H9 (cell line): ENCODE data around the gene SMARCD2. TPM values are rescaled to one million over a fixed set of nuclear protein-coding genes. Genes with fewer than 3 reads are reported as not detected.
A peak's percentile ranks its signal among the peaks of the same experiment; 100 is the strongest.

ENCODE experiments used
- DNase-seq: peaks from one replicate; pipeline ENCODE4 v3.0.0-alpha.2; 2017
- H2AFZ ChIP-seq: one replicate; pipeline ENCODE4 v1.6.1; 2013; ENCODE audit warnings: mild to moderate bottlenecking, low read length, control low read depth, moderate library complexity
- H2AK5ac ChIP-seq: 2 replicates; pipeline ENCODE4 v1.6.1; 2013; ENCODE audit warnings: low read length, control low read depth, mixed read lengths; ENCODE audit not compliant: insufficient read length
- H2BK120ac ChIP-seq: one replicate; pipeline ENCODE4 v1.6.1; 2013; ENCODE audit warnings: low read depth, mild to moderate bottlenecking, low read length, control low read depth, inconsistent platforms; ENCODE audit not compliant: poor library complexity, severe bottlenecking
- H2BK12ac ChIP-seq: 2 replicates; pipeline ENCODE4 v1.6.1; 2013; ENCODE audit warnings: low read length, control low read depth, mixed read lengths, low read depth; ENCODE audit not compliant: insufficient read length
- H2BK15ac ChIP-seq: 2 replicates; pipeline ENCODE4 v1.6.1; 2013; ENCODE audit warnings: low read depth, low read length, control low read depth
- H2BK20ac ChIP-seq: one replicate; pipeline ENCODE4 v1.6.1; 2013; ENCODE audit warnings: low read depth, mild to moderate bottlenecking, low read length, control low read depth, inconsistent platforms; ENCODE audit not compliant: poor library complexity, severe bottlenecking
- H2BK5ac ChIP-seq: 2 replicates; pipeline ENCODE4 v1.6.1; 2013; ENCODE audit warnings: low read length, control low read depth, mixed read lengths; ENCODE audit not compliant: insufficient read length
- H3K14ac ChIP-seq: 2 replicates; pipeline ENCODE4 v1.6.1; 2013; ENCODE audit warnings: low read length, control low read depth; ENCODE audit not compliant: insufficient read depth
- H3K18ac ChIP-seq: 2 replicates; pipeline ENCODE4 v1.6.1; 2013; ENCODE audit warnings: low read depth, mild to moderate bottlenecking, mixed read lengths, low read length, control low read depth; ENCODE audit not compliant: insufficient read length
- H3K23ac ChIP-seq: 2 replicates; pipeline ENCODE4 v1.6.1; 2013; ENCODE audit warnings: low read length, control low read depth, mixed read lengths, low read depth; ENCODE audit not compliant: insufficient read length
- H3K23me2 ChIP-seq: 2 replicates; pipeline ENCODE4 v1.6.1; 2013; ENCODE audit warnings: low read depth, mild to moderate bottlenecking, mixed read lengths, low read length, control low read depth; ENCODE audit not compliant: insufficient read length, poor library complexity, severe bottlenecking
- H3K27ac ChIP-seq: 2 replicates; pipeline ENCODE4 v1.5.1; 2013; ENCODE audit warnings: low read length, control low read depth, mixed read lengths, low read depth; ENCODE audit not compliant: insufficient read length
- H3K27me3 ChIP-seq: 2 replicates; pipeline ENCODE4 v1.6.1; 2013; ENCODE audit warnings: low read length, control low read depth, inconsistent platforms; ENCODE audit not compliant: insufficient read depth
- H3K4ac ChIP-seq: 2 replicates; pipeline ENCODE4 v1.6.1; 2013; ENCODE audit warnings: low read depth, mild to moderate bottlenecking, control low read depth, inconsistent platforms, low read length, moderate library complexity
- H3K4me1 ChIP-seq: 2 replicates; pipeline ENCODE4 v1.6.1; 2013; ENCODE audit warnings: low read length, control low read depth, inconsistent platforms; ENCODE audit not compliant: insufficient read depth
- H3K4me2 ChIP-seq: 2 replicates; pipeline ENCODE4 v1.6.1; 2013; ENCODE audit warnings: low read length, control low read depth, mixed read lengths; ENCODE audit not compliant: insufficient read length, insufficient read depth
- H3K56ac ChIP-seq: 2 replicates; pipeline ENCODE4 v1.6.1; 2013; ENCODE audit warnings: low read depth, mild to moderate bottlenecking, mixed read lengths, low read length, control low read depth; ENCODE audit not compliant: insufficient read length
- H3K79me1 ChIP-seq: 2 replicates; pipeline ENCODE4 v1.6.1; 2013; ENCODE audit warnings: low read depth, mild to moderate bottlenecking, moderate library complexity, low read length, control low read depth, inconsistent platforms; ENCODE audit not compliant: insufficient read depth, poor library complexity, severe bottlenecking
- H3K79me2 ChIP-seq: 2 replicates; pipeline ENCODE4 v1.6.1; 2013; ENCODE audit warnings: low read length, control low read depth, inconsistent platforms; ENCODE audit not compliant: insufficient read depth
- H3K9ac ChIP-seq: 2 replicates; pipeline ENCODE4 v1.6.1; 2013; ENCODE audit warnings: low read length, control low read depth, mixed read lengths; ENCODE audit not compliant: insufficient read length; ENCODE audit errors: extremely low read depth
- H3K9me3 ChIP-seq: one replicate; pipeline ENCODE4 v1.6.1; 2013; ENCODE audit warnings: low read depth, low read length, inconsistent platforms; ENCODE audit not compliant: control insufficient read depth
- H3T11ph ChIP-seq: one replicate; pipeline ENCODE4 v1.6.1; 2013; ENCODE audit warnings: mild to moderate bottlenecking, low read length, control low read depth, inconsistent platforms
- H4K20me1 ChIP-seq: one replicate; pipeline ENCODE4 v1.6.1; 2013; ENCODE audit not compliant: control insufficient read depth, insufficient read length, insufficient read depth
- H4K5ac ChIP-seq: 2 replicates; pipeline ENCODE4 v1.6.1; 2013; ENCODE audit warnings: low read depth, mild to moderate bottlenecking, mixed read lengths, low read length, control low read depth; ENCODE audit not compliant: insufficient read length
- H4K8ac ChIP-seq: replicated peaks from 2 replicates; pipeline ENCODE4 v1.6.1; 2013; ENCODE audit warnings: low read length, control low read depth, mixed read lengths, low read depth; ENCODE audit not compliant: insufficient read length
- H4K91ac ChIP-seq: 2 replicates; pipeline ENCODE4 v1.6.1; 2013; ENCODE audit warnings: low read depth, mild to moderate bottlenecking, moderate library complexity, mixed read lengths, low read length, control low read depth; ENCODE audit not compliant: insufficient read length
- H3K27ac Mint-ChIP-seq, 3 experiments: 2 replicates in 2 of 3; 3 replicates in 1 of 3; pipeline ENCODE4 v1.8.0; 2020 to 2021; ENCODE audit warnings: mixed read lengths in 3 of 3, mild to moderate bottlenecking in 1 of 3, moderate library complexity in 1 of 3
- H3K27me3 Mint-ChIP-seq: 2 replicates; pipeline ENCODE4 v1.8.0; 2021; ENCODE audit warnings: low read depth, mild to moderate bottlenecking, moderate library complexity, mixed read lengths
- H3K36me3 Mint-ChIP-seq, 3 experiments: 2 replicates in 2 of 3; 3 replicates in 1 of 3; pipeline ENCODE4 v1.8.0; 2020 to 2021; ENCODE audit warnings: low read depth in 3 of 3, mixed read lengths in 3 of 3; ENCODE audit not compliant: insufficient read depth in 1 of 3
- H3K4me1 Mint-ChIP-seq, 2 experiments: 2 replicates each; pipeline ENCODE4 v1.8.0; 2020; ENCODE audit warnings: mixed read lengths in 2 of 2
- H3K4me3 Mint-ChIP-seq, 2 experiments: 2 replicates in 1 of 2; 3 replicates in 1 of 2; pipeline ENCODE4 v1.8.0; 2020 to 2021; ENCODE audit warnings: mild to moderate bottlenecking in 2 of 2, mixed read lengths in 2 of 2, moderate library complexity in 1 of 2
- H3K9me3 Mint-ChIP-seq, 2 experiments: 2 replicates in 1 of 2; 3 replicates in 1 of 2; pipeline ENCODE4 v1.8.0; 2020; ENCODE audit warnings: mild to moderate bottlenecking in 2 of 2, mixed read lengths in 2 of 2, moderate library complexity in 1 of 2
- CTCF ChIP-seq: fragments of 200-600 bp; sonication (generic); conservative IDR thresholded peaks from 3 replicates; pipeline ENCODE4 v1.8.0; 2021; ENCODE audit warnings: antibody characterized with exemption, mild to moderate bottlenecking
- WGBS: extraction: QIAGEN DNeasy Blood & Tissue Kit; methylation state at CpG from one replicate; pipeline ENCODE4 v1.1.7; 2013; ENCODE audit warnings: missing lambda C conversion rate, low lambda C conversion rate, mixed read lengths; ENCODE audit not compliant: insufficient read length; ENCODE audit errors: extremely low coverage; 5-methylcytosine and 5-hydroxymethylcytosine counted together
- total RNA-seq: library from RNA; stranded (reverse); gene quantifications from 2 replicates; pipeline ENCODE4 v1.2.1, GENCODE V29; 2021

The SMARCD2 gene
- total RNA-seq, 1 experiment from 2014 or later, result 68.9 TPM

DNA sequence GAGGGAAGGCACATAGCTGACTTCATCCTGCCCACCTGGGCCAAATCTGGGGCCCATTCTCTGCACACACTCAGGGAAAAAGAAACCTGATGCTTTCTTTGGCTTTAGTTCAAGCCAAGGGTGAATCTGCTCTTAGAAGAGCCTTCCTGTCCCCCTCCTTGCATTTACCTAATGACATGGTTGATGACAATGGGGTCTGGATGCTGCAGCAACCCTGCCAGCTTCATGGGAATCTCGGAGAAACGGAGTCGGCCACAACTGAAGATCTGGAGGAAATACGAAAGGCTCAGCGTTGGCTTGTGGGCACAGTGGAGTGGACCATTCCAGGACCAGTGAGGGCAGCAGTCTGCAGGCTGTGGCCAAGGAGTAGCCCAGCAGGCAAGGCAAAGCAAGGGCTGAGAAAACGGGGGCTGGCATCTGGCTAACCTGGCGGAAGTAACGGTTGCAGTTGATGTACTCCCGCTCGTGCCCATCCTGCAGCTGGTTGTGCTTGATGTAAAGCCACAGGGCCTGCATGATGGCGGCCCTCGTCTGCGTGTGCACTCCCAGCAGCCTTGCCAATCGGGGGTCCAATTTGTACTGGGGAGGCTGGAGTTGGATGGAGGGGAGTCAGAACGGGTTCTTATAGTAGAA is 8.6 kb downstream of the SMARCD2 start:
- no peaks in the 10 kb centered on the region for H3K27me3 ChIP-seq
- H3K23me2 ChIP-seq, result no peaks in the 10 kb centered on the region
- H4K20me1 ChIP-seq, result peaks cover 2% of the 10 kb centered on the region
- H4K91ac ChIP-seq, result no peak overlapping the region
- H4K8ac ChIP-seq, result no peak overlapping the region
- peaks cover 3% of the 10 kb centered on the region for H3K79me1 ChIP-seq
- DNase-seq, result no peak
- no peak overlapping the region for H3K56ac ChIP-seq
- H3K4me1 ChIP-seq, result no peaks in the 10 kb centered on the region; the same call in 1 of the 2 replicates
- no peak overlapping the region for H4K5ac ChIP-seq
- H3K4me1 Mint-ChIP-seq, result peaks cover 7 to 16% of the 10 kb centered on the region in 2 experiments
- peak overlapping the region in 2 of 3 experiments; percentile 41 to 77; a peak in 3 of 7 replicates for H3K27ac Mint-ChIP-seq
- H3K9me3 Mint-ChIP-seq, result no peaks in the 10 kb centered on the region
- no peak overlapping the region for H3K18ac ChIP-seq
- no peak overlapping the region for H3K14ac ChIP-seq
- H2BK15ac ChIP-seq, result no peak overlapping the region
- H2BK120ac ChIP-seq, result no peak overlapping the region
- H3K9me3 ChIP-seq, result no peaks in the 10 kb centered on the region
- H3K4me2 ChIP-seq, result no peak overlapping the region
- no CpG with 5 or more reads among the region's 15 CpGs for WGBS
- no peak overlapping the region for H3T11ph ChIP-seq
- no peak overlapping the region for H3K23ac ChIP-seq
- no peak overlapping the region for H2BK5ac ChIP-seq
- no peak overlapping the region for H2BK20ac ChIP-seq
- H3K27ac ChIP-seq, result no peak overlapping the region
- no peak for TF ChIP-seq CTCF
- no peak overlapping the region for H3K4ac ChIP-seq
- H3K27me3 Mint-ChIP-seq, result no peaks in the 10 kb centered on the region
- no peak overlapping the region for H2AFZ ChIP-seq
- H3K4me3 Mint-ChIP-seq, result no peak overlapping the region
- H2AK5ac ChIP-seq, result no peak overlapping the region
- H3K9ac ChIP-seq, result no peak overlapping the region
- peaks cover 58 to 81% (median 79%) of the 10 kb centered on the region in 3 experiments for H3K36me3 Mint-ChIP-seq
- H3K79me2 ChIP-seq, result no peaks in the 10 kb centered on the region; the same call in 1 of the 2 replicates
- no peak overlapping the region for H2BK12ac ChIP-seq
